HG03354 (cell line): ENCODE results near the gene CDH20.

Experiments used
- ATAC-seq: cut with Tn5 transposase; IDR thresholded peaks from one replicate; pipeline ENCODE4 v1.9.1; 2021; ENCODE audit warnings: mild to moderate bottlenecking; ENCODE audit not compliant: unreplicated experiment, poor library complexity, severe bottlenecking

The CDH20 gene

DNA sequence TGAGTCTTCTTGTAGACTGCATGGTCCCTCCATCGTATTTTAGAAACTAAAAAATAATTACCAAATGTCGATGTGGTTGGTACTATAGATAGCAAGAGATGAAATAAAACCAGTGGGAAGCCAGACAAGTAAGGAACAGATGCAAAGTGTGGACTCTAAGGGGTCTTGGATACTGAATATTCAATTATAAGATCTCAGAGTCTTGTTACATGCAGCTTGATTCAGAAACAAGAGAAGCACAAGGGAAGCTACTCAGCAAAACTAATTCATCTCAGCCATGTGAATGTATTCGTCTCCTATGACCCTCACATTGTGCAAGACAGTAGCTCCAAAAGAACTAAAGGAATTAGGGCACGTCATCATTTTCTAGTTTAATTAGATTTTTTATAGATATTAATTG, 80.9 kb downstream of the CDH20 start:
- ATAC-seq, result no peak

DNA sequence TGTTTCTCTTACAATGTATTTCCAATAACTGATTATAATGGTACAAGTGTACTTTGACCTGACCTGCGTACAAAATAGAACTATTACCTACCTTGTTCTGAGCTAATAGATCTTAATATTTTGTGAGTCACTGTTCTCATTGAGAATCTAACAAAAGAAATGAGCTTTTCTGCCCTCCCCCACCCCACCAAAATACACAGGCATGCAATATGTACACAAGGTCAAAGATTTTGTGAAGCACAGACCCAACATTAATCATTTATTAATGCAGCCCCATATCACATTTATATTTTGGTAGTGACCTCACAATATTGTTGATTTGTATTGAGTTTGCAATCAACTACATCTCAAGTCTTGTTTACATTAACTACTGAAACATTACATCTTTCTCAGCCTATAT, 86.5 kb downstream of the CDH20 start:
- ATAC-seq, result no peak

DNA sequence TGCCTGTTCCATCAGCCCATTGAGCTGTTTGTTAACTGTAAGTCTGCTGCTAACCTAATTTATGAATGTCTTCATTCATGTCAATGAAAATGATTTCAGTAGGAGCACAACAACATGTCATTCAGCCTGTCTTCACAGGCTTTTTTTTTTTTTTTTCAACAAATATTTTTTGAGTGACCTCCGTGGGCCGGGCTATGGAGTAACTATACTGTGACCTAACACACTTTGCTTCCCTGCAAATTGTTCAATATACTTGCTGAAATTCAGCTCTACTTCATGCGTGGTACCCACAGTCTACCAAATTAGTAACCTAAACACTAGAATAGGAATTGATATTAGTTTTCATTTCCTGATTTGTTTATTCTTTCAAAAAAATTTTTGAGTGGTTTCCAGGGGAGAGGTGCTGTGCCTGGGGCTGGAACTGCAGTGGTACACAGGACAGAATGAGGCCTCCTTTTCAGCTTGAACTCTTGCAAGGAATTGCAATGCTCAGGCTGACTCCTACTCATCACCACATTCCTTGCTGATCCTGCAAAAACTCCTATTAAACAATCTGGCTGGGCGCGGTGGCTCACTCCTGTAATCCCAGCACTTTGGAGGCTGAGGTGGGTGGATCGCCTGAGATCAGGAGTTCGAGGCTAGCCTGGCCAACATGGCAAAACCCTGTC, 87.1 kb downstream of the CDH20 start:
- no peak for ATAC-seq

DNA sequence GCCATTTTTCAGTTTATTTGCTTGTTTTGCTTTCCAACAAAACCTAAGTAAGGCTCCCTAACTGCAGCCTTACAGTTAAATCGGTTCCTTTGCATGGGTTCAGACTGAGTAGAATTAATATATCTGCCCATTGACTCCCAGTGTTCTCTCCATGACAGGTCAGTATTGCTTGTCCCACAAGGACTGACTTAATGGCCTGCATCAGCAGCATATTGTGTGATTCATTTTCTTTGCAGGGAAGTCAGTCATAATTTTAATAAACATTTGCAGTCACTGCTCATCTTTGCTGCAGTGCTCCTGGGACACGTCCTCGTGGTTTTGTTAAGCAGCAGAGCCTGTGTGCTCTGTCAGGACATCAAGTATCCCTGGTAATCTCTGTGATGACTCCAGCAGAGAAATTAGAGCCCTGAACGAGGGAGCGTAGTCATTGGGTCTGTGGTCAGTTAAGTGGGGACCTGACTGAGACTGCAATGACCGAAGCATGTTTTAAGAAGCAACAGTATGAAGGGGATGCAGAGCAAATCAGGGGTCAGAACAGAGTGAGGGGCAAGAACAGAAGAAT, 93.3 kb downstream of the CDH20 start:
- no peak for ATAC-seq

DNA sequence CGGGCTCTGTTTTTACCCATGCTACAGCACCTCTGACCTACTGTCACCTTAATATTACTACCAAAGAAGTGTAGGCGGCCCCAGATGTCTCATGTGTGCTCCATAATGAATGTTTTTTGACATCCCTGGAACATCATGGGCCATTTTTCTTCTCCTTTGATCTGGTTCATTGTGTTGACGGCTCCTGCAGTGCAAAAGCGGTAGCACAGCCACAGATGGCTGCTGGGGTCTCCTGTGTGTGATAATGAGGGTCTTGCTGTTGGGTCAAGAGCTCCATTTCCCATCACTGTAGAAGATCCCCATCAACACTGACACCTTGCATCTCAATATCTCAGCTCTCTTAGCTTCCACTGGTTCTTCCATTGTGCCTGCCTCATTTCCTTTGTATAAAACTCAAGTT, 95.0 kb downstream of the CDH20 start:
- no peak for ATAC-seq

DNA sequence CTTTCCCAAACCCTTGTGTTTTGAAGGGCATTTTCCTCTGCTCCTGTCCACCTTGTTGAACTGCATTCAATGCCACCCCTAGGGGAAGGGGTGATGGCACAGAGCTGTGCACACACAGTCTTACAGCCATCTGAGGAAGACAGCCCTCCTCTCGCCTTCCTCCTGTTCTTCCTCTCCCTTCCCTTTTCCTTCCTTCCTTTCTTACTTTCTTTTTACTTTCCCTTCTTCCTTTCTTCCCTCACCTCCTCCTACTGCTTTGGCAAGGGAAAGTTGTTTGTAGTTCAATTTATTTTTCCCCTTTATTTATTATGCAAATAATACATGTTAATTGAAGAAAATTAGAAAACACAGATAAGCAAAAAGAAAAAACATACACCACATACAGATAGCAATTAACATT, 99.4 kb downstream of the CDH20 start:
- no peak for ATAC-seq

DNA sequence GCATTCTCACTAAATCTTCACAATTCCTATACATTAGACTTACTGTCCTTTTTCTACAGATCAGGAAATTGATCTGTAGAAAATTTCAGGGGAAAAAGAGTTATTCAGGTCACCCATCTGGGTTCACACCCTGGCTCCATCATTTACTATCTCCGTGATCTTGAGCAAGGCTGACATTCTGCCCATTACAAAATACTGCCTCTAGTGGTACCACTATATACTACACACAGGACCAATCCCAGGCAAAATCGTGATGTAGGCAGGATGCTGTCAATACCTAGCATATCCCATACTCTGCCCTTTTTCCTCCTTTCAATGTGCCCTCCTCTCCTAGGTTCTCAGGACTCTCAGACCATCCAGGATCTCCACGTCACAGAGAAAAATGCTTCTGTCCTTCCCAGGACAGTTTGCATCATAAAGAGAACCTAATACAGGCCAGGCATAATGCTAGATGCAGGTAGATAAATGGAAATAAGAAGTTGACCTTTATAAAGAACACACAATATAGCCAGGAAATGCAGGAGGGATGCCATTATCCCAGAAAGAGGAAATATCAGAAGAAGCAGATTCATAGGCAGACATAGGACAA, 101.9 kb downstream of the CDH20 start:
- peak; percentile 95 for ATAC-seq

DNA sequence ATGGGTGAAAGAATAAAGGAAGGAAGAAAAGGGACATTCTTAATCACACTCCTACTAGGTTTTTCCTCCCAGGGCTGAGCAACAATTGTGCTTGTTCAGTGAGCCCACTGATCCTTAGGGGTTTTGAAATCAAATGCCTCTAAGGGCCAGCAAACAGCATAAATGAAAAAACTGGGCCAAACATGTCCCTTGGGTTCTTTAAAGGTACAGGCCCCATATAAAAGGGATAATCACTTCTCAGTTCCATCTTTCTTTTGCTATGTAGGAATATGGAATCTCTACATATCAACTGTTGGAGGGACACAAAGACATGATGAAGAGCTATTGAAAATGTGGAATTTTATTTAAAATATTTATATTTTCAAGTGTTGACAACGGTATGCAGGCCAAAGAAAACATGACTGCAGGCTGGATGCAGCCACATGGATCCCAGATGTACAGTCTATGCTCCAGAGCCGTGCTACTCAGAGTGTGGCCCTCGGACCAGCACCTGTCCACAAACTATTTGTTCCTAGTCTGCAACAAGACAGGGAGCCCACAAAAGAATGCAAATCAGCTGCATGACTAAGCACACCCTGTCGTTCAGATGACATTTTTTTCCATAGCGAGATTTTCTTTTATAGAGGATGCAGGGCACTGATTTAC, 110.0 kb downstream of the CDH20 start:
- ATAC-seq, result no peak

DNA sequence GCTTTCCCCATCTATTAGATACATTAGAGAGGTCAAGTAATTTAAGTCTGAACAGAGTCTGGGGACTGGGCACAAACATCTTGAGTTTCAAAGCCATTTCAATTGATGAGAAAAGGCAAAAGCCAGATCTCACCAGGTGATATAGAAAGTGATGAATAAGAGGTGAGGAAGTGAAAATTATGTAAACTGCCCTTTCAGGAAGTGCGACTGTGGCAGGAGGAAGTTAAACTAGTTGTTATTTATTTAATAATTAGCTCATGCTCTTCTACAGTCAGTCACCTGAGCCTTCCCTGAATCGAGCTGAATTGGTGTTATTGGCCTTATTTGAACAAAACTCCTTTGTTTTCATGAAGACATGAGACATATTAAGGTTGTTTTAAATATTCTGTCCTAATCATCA, 115.1 kb downstream of the CDH20 start:
- peak; percentile 99 for ATAC-seq

DNA sequence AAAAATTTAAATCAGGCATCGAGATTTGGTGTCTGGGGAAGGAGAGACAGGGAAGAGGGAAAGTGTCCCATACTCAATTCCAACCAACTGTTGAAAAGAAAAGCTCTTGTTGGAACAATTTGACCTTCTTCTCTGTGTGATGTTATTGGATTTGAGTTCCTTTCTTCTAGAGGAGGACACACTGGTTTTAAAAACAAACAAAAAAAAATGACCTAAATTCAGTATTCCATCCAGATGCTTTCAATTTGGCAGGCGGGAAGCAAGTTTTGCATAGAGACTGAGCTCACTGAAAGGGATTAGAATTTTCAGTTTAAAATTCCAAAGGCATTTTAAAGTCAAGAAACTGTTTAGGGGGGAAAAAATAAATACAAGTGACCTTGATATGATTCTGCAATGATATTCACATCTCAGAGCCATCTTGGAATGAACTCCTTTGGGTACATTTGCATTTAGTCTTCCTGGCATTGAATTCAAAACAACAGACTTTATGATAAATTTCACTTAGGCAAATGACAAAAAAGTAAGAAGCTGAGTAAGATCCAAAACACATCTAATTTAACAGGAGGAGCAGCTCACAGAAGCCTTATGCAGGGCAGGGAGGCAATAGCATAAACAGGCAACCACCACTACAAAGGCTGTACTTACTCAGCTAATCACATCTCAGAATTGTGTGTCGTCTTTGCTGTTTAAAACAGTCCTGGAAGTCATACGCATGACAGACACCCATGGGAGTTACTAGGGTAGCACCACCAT, 126.8 kb downstream of the CDH20 start:
- ATAC-seq, result no peak

DNA sequence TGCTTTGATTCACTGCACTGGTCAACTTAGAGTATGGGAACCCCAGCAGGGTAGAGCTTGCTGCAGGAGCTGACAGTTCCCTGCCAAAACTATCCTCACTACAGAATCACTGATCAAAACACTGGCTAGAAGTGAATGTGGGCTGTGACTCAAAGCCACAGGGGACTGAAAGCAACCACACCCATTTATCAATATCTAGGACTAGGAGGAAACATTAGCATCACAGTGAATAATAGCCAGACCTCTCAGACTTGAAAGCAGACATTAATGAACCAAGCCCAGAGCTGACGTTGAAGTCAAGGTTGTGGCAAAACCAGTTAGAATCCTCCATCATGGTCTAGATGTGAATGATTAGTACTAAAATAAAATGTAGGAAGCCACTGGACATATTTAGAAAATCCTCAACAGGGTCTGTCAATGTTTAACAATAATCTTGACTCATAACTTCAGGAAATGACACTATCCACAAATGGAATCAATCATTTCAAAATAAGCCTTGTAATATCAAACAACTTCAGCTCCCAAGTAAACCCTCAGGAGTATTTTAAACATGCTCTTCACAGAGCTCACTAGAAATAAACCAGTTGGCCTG, 131.4 kb downstream of the CDH20 start:
- ATAC-seq, result no peak

DNA sequence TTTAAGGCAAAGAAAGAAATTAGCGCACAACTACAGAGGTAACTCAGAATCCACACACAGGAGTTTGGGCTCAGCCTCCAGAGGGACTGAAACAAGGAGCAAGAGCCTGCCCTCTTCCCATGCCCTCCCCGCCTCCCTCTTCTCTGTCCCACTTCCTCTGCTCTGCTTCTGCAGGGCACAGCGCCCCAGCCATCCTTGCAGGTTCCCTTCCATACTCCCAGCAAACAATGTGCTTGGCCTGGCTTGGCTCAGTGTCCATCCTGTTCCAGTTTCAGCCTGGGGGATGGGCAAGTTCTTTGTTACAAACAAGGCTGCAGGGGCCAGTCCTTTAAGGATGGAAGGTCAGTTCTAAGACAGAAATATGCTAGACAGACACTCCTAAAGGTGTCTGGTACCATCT, 133.5 kb downstream of the CDH20 start:
- no peak for ATAC-seq

DNA sequence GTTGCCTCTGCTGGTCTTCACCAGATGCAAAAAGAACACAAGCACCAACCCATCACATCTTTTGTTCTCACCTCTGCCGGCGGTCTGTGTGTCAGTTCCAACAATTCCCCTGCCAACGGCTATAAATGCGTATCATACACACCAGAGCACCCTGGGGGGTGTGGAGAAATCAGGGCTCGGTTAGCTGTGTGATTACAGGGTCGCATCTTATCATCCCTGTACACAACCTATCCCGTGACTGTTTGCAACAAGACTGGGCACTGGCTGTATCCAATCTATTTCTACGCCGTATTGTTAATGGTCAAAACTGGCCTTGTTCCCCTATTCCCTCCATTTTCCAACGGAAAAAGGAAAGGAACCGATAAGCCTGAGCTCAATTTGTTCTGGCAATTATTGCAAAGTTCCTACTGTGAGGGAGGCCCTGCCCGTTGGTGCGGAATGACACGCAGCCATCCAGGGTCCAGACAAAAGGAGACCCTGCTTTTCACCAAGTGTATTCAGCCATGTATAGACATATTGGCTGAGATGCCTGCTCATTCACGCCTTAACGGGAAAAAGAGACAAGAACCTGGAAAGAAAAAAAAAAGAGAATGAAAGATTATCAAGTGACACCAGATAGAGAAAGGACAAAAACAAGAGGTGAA, 136.9 kb downstream of the CDH20 start:
- ATAC-seq, result no peak

DNA sequence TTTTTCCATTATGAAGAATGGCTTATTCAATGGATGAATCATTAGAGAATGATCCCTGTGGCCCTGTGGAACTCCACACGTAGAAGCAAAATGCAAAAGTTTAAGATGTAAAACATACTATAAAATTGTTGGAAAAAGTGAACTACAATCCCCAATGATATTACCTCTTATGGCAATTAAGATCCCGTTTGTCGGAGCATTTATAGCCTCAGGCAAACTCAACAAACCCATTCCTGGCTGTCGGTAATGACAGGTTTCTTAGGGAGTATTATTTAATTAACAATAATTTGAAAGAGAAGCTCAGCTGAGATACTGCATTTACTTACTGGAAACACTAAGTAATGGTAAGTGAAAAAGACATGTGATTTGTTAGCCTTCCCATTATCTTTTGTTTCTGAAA, 138.3 kb downstream of the CDH20 start:
- ATAC-seq, result no peak

DNA sequence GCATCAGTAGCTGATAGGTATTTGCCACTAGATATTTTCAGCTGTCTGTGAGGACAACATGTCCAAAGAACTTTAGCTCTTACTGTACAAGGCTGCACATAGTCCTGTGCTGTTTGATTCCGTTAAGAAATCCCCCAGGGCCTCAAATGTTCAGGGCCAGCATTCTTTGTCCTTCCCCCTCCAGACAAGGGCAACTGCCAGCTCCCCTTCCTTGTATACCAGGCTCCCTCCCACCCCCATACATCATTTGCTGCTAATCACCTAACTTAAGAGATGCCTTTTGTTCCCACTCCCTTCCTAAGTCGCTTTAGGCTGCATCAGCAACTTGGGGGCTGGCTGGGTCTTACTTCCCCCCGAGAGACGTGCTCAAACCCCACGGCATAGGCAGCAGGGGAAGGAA, 138.7 kb downstream of the CDH20 start:
- no peak for ATAC-seq

DNA sequence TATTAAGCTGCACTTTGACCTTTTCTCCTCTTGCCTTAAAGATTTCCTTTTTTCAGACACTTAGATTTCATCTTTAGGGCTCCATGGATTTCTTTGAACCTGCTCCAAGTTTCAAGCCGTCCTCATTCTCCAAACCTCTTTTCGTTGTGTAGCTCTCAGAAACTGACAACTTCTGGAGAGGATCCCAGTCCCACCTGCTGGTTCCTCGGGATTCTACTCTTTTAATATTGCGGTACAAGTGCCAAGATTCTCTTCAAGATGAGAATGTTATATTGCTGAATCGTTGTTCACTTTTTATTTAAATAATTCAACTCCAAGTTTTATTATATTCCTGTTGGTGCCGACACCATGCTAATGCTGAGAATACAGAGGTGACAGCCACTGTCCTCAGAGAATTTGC, 141.1 kb downstream of the CDH20 start:
- no peak for ATAC-seq

DNA sequence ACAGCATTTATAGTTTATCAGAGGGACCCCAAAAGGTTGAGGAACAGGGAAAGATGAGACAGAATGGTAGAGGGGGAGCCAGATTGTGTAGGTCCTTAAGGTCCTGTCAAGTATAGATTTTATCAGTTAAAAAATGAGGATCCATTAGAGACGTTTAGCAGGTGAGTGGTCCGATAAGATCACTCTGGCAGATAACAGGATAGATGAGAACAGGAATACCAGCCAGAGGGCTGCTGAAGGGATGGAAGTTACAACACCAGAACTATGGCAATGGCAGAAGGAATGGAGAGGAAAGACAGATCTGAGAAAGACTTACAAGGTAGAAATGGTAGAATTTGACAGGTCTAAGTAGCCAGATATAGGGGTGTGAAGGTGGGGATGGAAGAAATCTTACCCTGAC, 141.7 kb downstream of the CDH20 start:
- ATAC-seq, result no peak

DNA sequence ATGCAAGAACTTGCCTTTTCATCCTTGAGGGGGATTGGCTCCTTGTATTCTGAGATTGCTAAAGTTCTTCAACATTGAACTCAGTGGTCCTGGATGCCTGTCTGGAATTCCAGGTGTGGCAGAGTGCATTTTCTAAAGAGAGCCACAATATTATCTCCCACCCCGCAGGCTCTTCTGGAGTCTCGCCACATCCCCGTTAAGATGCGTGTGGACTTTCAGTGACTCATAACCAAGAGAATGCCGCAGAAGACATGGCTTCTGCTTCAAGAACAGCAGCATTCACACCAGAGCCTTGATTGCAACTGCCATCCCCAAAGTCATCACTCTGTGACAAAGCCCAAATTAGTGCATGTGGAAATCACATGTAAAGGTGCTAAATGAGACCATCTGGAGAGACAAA, 142.7 kb downstream of the CDH20 start:
- no peak for ATAC-seq

DNA sequence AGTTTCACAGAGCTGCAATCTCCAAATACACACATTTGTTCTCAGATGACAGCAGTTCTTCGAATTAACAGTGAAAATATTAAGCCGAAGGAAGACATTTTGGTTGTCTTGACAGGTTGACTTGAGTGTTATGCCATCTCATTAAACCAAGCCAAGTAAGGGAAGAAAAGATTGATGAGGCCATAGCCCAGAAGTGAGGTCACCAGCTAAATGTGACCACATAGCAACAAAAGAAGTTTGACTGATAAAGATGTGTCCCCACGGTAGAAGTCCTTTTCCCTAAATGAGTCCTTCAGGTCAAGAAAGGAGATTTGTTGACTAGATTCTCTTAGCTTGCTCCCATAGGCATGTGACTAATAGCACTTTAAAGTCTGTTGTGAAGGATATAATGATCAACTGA, 156.1 kb downstream of the CDH20 start:
- ATAC-seq, result no peak

DNA sequence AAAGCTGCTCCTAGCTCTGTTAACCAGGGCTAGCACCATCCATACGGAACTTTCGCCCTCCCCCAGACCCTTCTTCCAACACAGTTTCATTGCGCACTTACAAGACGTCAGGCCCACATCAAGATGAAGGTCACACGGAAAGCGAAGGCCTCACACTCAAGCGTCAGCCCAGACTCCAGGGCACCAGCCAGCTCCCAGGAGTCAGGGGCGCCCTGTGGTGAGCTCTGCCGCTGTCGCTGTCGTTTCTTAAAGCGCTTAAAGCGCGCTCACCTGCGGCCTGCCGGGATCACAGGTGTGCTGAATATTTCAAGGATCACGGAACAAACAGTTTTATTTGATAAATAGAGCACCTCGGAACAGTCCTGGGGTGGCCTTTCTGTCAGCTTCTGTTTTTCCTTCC, 163.1 kb downstream of the CDH20 start:
- ATAC-seq, result no peak
